ENCODE results near the gene COQ5. TPM values are rescaled to one million over a fixed set of nuclear protein-coding genes. Genes with fewer than 3 reads are reported as not detected.

The COQ5 gene
- total and polyA plus RNA-seq, 2 of the 4 experiments (the other 2 are of a cell fraction): 21.6 to 25.1 TPM

DNA sequence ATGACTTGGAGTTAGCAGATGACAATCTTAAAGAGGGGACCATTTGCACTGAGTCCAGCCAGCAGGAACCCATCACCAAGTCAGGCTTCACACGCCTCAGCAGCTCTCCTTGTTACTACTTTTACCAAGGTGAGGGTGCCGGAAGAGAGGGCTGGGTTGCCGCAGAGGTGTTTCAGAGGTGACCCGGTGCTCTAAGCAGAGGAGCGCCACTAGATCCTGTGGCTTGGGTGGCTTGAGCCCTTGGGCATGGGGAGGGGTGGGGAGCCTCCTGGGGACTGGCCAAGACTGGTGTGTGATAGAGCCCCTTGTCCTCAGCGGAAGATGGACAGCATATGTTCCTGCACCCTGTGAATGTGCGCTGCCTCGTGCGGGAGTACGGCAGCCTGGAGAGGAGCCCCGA is 34.5 kb upstream of the COQ5 start:
- POLR2A ChIA-PET (ENCODE audit: unreplicated experiment): no interaction called here

More for the DNA sequence above, 34.5 kb upstream of the COQ5 start:
- Histone ChIP-seq H3K36me3 (ENCODE audit: control insufficient read depth, insufficient read depth, low read length) (peaks cover 64% of the 10 kb centered on the region), H3K4me3 (ENCODE audit: insufficient read depth, low read depth, low read length) (no peak overlapping the region), H2AFZ (replicated peaks; ENCODE audit: low read length, poor library complexity) (no peak overlapping the region), H3K9ac (ENCODE audit: low read depth, low read length) (no peak overlapping the region), H2AK5ac (ENCODE audit: low read depth, low read length) (no peak overlapping the region), H2AK9ac (replicated peaks; ENCODE audit: low read depth, low read length, poor library complexity) (no peak overlapping the region), H3K14ac (replicated peaks; ENCODE audit: low read depth, low read length) (no peak overlapping the region), H4K8ac (ENCODE audit: low read depth in 2 of 2, low read length in 2 of 2) (no peak overlapping the region), H3K9me1 (ENCODE audit: insufficient read depth, low read length) (no peaks in the 10 kb centered on the region), H3K4me2 (ENCODE audit: low read depth, low read length) (no peak overlapping the region), H4K20me1 (ENCODE audit: insufficient read depth, low read length) (peaks cover 17% of the 10 kb centered on the region), H3K4me1 (ENCODE audit: control insufficient read depth, insufficient read depth, low read length) (no peaks in the 10 kb centered on the region), H2BK5ac (ENCODE audit: low read depth, low read length, poor library complexity, severe bottlenecking) (no peak overlapping the region), H3K23ac (ENCODE audit: low read depth, low read length) (no peak overlapping the region), H3K79me1 (ENCODE audit: low read depth in 1 of 2, low read length in 2 of 2) (peaks cover 9 to 22% of the 10 kb centered on the region in 2 experiments), H3K18ac (ENCODE audit: low read depth, low read length) (no peak overlapping the region), H2BK120ac (ENCODE audit: low read depth, low read length) (no peak overlapping the region), H3K9me3 (ENCODE audit: control insufficient read depth, insufficient read depth, low read length) (no peaks in the 10 kb centered on the region), H4K91ac (ENCODE audit: insufficient read depth, low read depth, low read length) (no peak overlapping the region), H2BK20ac (ENCODE audit: low read depth, low read length) (no peak overlapping the region), H3K27ac (ENCODE audit: insufficient read depth, low read length) (no peak overlapping the region), H2BK15ac (ENCODE audit: low read depth, low read length) (no peak overlapping the region), H3K56ac (ENCODE audit: extremely low read depth, insufficient read depth, low read length) (no peak overlapping the region), H4K5ac (ENCODE audit: low read depth, low read length) (no peak overlapping the region), H3K4ac (ENCODE audit: low read depth, low read length) (no peak overlapping the region), H3K27me3 (ENCODE audit: control insufficient read depth, insufficient read depth, low read length) (no peaks in the 10 kb centered on the region)
- dilution Hi-C loops (cut with HindIII; ENCODE audit: low sequenced_read_pairs, unreplicated experiment) (no loop called here), intact Hi-C loops (cut with micrococcal nuclease) (no loop called here), in situ Hi-C loops (cut with MboI; ENCODE audit: low sequenced_read_pairs) (no loop called here)
- ATAC-seq (ENCODE audit: low read depth) (no peak), DNase-seq (no peak)
- BruUV-seq (replicated peaks): no TSS peak
- CTCF ChIA-PET: no interaction called here
- 100% methylated on average over 3 of the region's 11 CpGs; no CpG with 5 or more reads in 1 of the 2 experiments for WGBS, 2 experiments (ENCODE audit: extremely low coverage in 2 of 2, insufficient read length in 1 of 2)
- TF ChIP-seq MXI1 (IDR thresholded peaks at IDR 0.05; ENCODE audit: borderline replicate concordance, low read depth, low read length) (no peak), NFE2L2 (IDR thresholded peaks at IDR 0.05; ENCODE audit: low read depth, low read length) (no peak), CTCF (conservative IDR thresholded peaks at IDR 0.05; ENCODE audit: low read depth, low read length) (no peak), CHD1 (IDR thresholded peaks at IDR 0.05; ENCODE audit: low read depth, low read length) (no peak), RCOR1 (IDR thresholded peaks at IDR 0.05; ENCODE audit: insufficient replicate concordance, low read length) (no peak), MAFK (IDR thresholded peaks at IDR 0.05; ENCODE audit: low read depth, low read length) (no peak), BHLHE40 (IDR thresholded peaks at IDR 0.05; ENCODE audit: low read depth, low read length) (no peak), FOS (IDR thresholded peaks at IDR 0.05; ENCODE audit: low read depth, low read length) (no peak), SMC3 (IDR thresholded peaks at IDR 0.05; ENCODE audit: low read depth, low read length) (no peak), RFX5 (IDR thresholded peaks at IDR 0.05; ENCODE audit: low read depth, low read length) (no peak), CEBPB (IDR thresholded peaks at IDR 0.05; ENCODE audit: low read depth, low read length) (no peak), MAZ (IDR thresholded peaks at IDR 0.05; ENCODE audit: borderline replicate concordance, low read depth, low read length) (no peak), RAD21 (IDR thresholded peaks at IDR 0.05; ENCODE audit: low read length) (no peak), POLR2A (IDR thresholded peaks at IDR 0.05; ENCODE audit: low read depth, low read length) (no peak)
- TF ChIP-seq, protein P1, sequence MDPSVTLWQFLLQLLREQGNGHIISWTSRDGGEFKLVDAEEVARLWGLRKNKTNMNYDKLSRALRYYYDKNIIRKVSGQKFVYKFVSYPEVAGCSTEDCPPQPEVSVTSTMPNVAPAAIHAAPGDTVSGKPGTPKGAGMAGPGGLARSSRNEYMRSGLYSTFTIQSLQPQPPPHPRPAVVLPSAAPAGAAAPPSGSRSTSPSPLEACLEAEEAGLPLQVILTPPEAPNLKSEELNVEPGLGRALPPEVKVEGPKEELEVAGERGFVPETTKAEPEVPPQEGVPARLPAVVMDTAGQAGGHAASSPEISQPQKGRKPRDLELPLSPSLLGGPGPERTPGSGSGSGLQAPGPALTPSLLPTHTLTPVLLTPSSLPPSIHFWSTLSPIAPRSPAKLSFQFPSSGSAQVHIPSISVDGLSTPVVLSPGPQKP (IDR thresholded peaks at IDR 0.05; ENCODE audit: borderline replicate concordance, low read depth, low read length): no peak
- TF ChIP-seq, protein P2, sequence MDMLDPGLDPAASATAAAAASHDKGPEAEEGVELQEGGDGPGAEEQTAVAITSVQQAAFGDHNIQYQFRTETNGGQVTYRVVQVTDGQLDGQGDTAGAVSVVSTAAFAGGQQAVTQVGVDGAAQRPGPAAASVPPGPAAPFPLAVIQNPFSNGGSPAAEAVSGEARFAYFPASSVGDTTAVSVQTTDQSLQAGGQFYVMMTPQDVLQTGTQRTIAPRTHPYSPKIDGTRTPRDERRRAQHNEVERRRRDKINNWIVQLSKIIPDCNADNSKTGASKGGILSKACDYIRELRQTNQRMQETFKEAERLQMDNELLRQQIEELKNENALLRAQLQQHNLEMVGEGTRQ (IDR thresholded peaks at IDR 0.05; ENCODE audit: low read depth, low read length): no peak
